ENCODE measurements around the gene TMEM117. TPM values are rescaled to one million over a fixed set of nuclear protein-coding genes. Genes with fewer than 3 reads are reported as not detected.

TMEM117 gene
- total RNA-seq, 2 donors from 2014 or later: 0.79 to 1.4 TPM

DNA sequence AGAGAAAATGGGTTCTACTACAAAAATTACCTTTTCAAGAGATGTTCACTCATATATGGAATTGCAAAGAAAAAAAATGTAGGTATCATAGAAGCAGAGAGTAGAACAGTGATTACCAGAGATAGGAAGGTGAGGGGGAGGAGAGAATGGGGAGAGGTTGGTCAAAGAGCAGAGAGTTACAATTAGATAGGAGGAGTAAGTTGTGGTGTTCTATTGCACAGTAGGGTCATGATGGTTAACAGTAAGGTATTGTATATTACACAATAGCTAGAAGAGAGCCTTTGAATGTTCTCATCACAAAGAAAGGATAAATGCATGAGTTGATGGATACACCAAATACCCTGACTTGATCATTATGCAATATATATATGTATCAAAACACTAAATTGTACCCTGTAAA lies 145.8 kb downstream of the TMEM117 start:
- H3K4me3 Mint-ChIP-seq: no peak overlapping the region
- peaks cover 45% of the 10 kb centered on the region for H3K9me3 Mint-ChIP-seq
- TF ChIP-seq, protein P1, sequence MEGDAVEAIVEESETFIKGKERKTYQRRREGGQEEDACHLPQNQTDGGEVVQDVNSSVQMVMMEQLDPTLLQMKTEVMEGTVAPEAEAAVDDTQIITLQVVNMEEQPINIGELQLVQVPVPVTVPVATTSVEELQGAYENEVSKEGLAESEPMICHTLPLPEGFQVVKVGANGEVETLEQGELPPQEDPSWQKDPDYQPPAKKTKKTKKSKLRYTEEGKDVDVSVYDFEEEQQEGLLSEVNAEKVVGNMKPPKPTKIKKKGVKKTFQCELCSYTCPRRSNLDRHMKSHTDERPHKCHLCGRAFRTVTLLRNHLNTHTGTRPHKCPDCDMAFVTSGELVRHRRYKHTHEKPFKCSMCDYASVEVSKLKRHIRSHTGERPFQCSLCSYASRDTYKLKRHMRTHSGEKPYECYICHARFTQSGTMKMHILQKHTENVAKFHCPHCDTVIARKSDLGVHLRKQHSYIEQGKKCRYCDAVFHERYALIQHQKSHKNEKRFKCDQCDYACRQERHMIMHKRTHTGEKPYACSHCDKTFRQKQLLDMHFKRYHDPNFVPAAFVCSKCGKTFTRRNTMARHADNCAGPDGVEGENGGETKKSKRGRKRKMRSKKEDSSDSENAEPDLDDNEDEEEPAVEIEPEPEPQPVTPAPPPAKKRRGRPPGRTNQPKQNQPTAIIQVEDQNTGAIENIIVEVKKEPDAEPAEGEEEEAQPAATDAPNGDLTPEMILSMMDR (conservative IDR thresholded peaks at IDR 0.05): no peak
- Histone ChIP-seq H3K27me3 (ENCODE audit: control insufficient read depth, insufficient read depth, low read length, poor library complexity, severe bottlenecking) (no peaks in the 10 kb centered on the region), H3K9ac (ENCODE audit: extremely low read depth, low read length, poor library complexity, severe bottlenecking) (no peak overlapping the region), H3K4me3 (ENCODE audit: low read length) (no peak overlapping the region), H3K27ac (ENCODE audit: low read depth, low read length) (no peak overlapping the region), H3K4me1 (ENCODE audit: control insufficient read depth, insufficient read depth, low read length) (no peaks in the 10 kb centered on the region), H3K36me3 (ENCODE audit: control insufficient read depth, insufficient read depth, low read length) (no peaks in the 10 kb centered on the region), H3K9me3 (ENCODE audit: control insufficient read depth, low read length) (peaks cover 47% of the 10 kb centered on the region)
- DNase-seq: no peak
- H3K27ac Mint-ChIP-seq: no peak overlapping the region
- peaks cover 9% of the 10 kb centered on the region for H3K36me3 Mint-ChIP-seq (ENCODE audit: low read depth)
- no peaks in the 10 kb centered on the region for H3K27me3 Mint-ChIP-seq (ENCODE audit: insufficient read depth)
- no peaks in the 10 kb centered on the region for H3K4me1 Mint-ChIP-seq

DNA sequence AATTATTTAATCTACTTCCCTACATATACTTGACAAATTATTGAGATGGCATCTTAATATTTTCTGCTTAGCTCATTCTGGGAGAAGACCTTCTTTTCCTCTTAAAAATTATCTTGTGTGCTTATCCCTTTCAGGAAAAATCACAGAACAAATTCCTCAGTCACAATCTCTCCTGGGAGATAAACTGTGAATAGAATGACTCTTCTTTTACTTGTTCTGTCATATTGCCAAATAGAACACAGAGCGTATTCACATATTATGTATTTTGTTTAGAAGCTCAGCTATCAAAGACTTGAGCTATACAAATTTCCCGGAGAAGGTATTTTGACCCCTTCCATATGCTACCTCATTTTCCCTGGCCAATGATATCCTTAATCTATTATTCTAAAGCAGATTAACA lies 146.7 kb downstream of the TMEM117 start:
- H3K4me3 Mint-ChIP-seq: no peak overlapping the region

DNA sequence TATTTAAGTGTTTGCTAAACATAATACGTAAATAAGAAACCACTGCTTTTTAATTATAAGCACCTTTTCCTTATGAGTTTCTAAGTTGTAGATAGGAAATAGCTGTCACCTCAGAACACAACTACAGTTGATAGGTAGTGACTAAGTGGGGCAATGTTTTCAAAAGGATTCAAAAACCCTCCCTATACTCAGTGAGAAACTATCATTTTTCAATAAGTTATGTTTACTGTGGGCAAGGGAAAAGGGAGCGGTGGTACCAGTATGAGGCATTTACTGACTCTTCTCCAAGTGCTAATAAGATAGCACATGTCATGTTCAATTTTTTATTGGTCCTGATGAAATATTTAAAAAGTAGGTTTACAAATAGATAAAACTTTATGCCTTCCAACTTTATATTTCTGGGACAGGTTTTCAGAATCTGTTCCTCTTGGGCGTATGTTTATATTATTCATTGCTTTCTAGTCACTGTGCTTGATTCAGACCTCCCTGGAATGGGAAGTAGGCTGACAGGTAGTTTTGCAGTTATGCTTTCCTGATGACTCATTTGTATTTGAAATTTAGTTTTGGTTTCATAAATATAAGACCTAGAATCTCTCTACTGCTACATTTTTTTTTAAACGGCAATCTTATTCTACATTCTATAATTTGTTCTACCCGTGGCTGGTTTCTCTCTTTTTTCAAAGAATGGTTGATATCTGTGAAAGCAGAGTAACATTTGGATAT lies 153.1 kb downstream of the TMEM117 start:
- Histone ChIP-seq H3K36me3 (ENCODE audit: control insufficient read depth, insufficient read depth, low read length) (no peaks in the 10 kb centered on the region), H3K27me3 (ENCODE audit: control insufficient read depth, insufficient read depth, low read length, poor library complexity, severe bottlenecking) (no peaks in the 10 kb centered on the region), H3K4me1 (ENCODE audit: control insufficient read depth, insufficient read depth, low read length) (no peaks in the 10 kb centered on the region), H3K27ac (ENCODE audit: low read depth, low read length) (no peak overlapping the region), H3K9me3 (ENCODE audit: control insufficient read depth, low read length) (no peaks in the 10 kb centered on the region), H3K9ac (ENCODE audit: extremely low read depth, low read length, poor library complexity, severe bottlenecking) (no peak overlapping the region), H3K4me3 (ENCODE audit: low read length) (no peak overlapping the region)
- TF ChIP-seq, protein P1 (conservative IDR thresholded peaks at IDR 0.05): no peak
- no peak overlapping the region for H3K27ac Mint-ChIP-seq
- no peak overlapping the region for H3K4me3 Mint-ChIP-seq
- no peak for DNase-seq
- 80 to 95% methylated on average over 1 to 3 of the region's 5 CpGs for WGBS, 2 experiments (ENCODE audit: insufficient coverage in 1 of 2, insufficient read length in 1 of 2)
- no peaks in the 10 kb centered on the region for H3K4me1 Mint-ChIP-seq
- H3K27me3 Mint-ChIP-seq (ENCODE audit: insufficient read depth): no peaks in the 10 kb centered on the region
- H3K9me3 Mint-ChIP-seq: no peaks in the 10 kb centered on the region
- H3K36me3 Mint-ChIP-seq (ENCODE audit: low read depth): no peaks in the 10 kb centered on the region

More for the DNA sequence above, 146.7 kb downstream of the TMEM117 start:
- Histone ChIP-seq H3K4me1 (ENCODE audit: control insufficient read depth, insufficient read depth, low read length) (no peaks in the 10 kb centered on the region), H3K36me3 (ENCODE audit: control insufficient read depth, insufficient read depth, low read length) (no peaks in the 10 kb centered on the region), H3K4me3 (ENCODE audit: low read length) (no peak overlapping the region), H3K9ac (ENCODE audit: extremely low read depth, low read length, poor library complexity, severe bottlenecking) (no peak overlapping the region), H3K27ac (ENCODE audit: low read depth, low read length) (no peak overlapping the region), H3K9me3 (ENCODE audit: control insufficient read depth, low read length) (peaks cover 41% of the 10 kb centered on the region), H3K27me3 (ENCODE audit: control insufficient read depth, insufficient read depth, low read length, poor library complexity, severe bottlenecking) (no peaks in the 10 kb centered on the region)
- no peak for DNase-seq
- Mint-ChIP-seq H3K4me1 (no peaks in the 10 kb centered on the region), H3K9me3 (peaks cover 39% of the 10 kb centered on the region), H3K36me3 (ENCODE audit: low read depth) (peaks cover 9% of the 10 kb centered on the region), H3K27ac (no peak overlapping the region), H3K27me3 (ENCODE audit: insufficient read depth) (no peaks in the 10 kb centered on the region)
- TF ChIP-seq, protein P1 (conservative IDR thresholded peaks at IDR 0.05): no peak
- 87% methylated on average over 2 of the region's 2 CpGs; no CpG with 5 or more reads in 1 of the 2 experiments for WGBS, 2 experiments (ENCODE audit: insufficient coverage in 1 of 2, insufficient read length in 1 of 2)

All from endodermal cell (in vitro differentiated cells).